GM12891 (cell line): ENCODE results near the gene HSF2BP.

Experiments used
- POLR2AphosphoS5 ChIP-seq: IDR thresholded peaks from 2 replicates; pipeline ENCODE4 v1.6.1; 2011; ENCODE audit warnings: low read depth, low read length, control low read depth
- TAF1 ChIP-seq: IDR thresholded peaks from 2 replicates; pipeline ENCODE4 v1.6.1; 2011; ENCODE audit warnings: low read depth, low read length, control low read depth

DNA sequence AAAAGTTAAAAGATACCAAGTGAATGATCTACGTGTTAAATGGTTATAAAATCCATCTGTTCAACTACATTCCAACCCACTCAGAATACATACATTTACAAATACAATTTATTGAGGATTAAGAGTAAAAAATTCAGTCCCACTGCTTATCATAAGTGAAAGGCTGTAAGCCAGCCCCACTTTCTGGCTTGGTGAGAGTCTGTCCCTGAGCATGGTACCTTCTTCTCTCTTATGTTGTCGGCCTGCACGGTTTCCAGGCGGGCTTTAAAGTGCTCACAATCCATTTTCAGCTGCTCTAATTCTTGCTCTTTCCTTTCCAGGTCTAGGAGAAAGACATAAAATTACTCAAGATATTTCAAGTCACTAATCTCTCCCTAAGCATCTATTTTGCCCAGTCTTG is 15.2 kb downstream of the HSF2BP start:
- TF ChIP-seq POLR2AphosphoS5, result no peak
- no peak for TF ChIP-seq TAF1
